GM19351 (cell line): ENCODE measurements around the gene POU5F1.

Source experiments
- ATAC-seq: cut with Tn5 transposase; IDR thresholded peaks from one replicate; pipeline ENCODE4 v1.9.1; 2021; ENCODE audit warnings: mild to moderate bottlenecking, moderate library complexity; ENCODE audit not compliant: unreplicated experiment

Gene POU5F1

DNA sequence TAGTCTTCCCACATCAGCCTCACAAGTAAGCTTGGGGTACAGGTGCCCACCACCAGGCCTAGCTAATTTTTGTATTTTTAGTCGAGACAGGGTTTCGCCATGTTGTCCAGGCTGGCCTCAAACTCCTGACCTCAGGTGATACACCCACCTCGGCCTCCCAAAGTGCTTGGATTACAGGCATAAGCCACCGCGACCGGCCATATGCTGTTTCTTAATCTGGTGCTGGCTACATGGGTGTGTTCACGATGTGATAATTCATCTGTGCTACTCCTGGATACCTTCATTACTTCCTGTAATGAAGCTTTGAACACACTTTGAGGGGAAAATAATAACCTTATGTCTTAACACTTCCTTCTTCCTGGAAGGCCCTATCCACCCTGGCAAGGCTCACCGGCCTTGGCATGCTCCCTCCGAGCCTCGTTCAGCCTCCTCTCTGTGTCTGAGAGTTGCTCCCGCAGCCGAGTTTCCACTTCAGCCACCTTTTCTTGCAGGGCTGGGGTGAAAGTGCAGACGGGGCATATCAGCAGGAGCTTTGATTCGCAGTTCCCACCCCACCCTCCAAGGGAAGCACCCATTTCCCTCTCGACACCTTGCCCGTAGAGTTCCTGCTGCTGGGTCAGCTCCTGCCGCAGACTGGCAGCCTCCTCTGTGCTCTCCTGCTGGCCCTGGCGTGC is 26.0 kb downstream of the POU5F1 start:
- no peak for ATAC-seq

GRCh38 chr6:31143148-31143547 is 27.3 kb downstream of the POU5F1 start:
- no peak for ATAC-seq

- no peak for ATAC-seq
Observed at GRCh38 chr6:31142361-31142761, 28.1 kb downstream of the POU5F1 start.

DNA sequence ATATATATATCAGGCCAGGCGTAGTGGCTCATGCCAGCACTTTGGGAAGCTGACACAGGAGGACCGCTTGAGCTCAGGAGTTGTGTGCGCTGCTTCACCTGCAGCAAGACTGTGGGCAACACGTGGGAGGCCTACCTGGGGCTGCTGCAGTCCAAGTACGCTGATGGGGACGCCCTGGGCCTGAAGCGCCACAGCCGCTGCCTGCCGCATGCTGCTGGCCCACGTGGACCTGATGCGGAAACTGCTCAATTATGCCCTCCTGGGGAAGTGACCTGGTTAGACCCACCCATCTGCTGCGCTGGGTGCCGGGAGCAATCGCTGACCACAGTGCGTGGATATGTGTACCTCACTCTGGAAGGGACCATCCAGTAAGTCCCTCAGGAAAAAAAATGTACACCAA is 29.8 kb downstream of the POU5F1 start:
- no peak for ATAC-seq

- no peak for ATAC-seq
Observed at GRCh38 chr6:31139599-31139998, 30.9 kb downstream of the POU5F1 start.

- no peak for ATAC-seq
Observed at GRCh38 chr6:31138982-31139381, 31.5 kb downstream of the POU5F1 start, which contains the start of gene PSORS1C2. TSS of gene PSORS1C2 (minus strand) at chr6:31139066. CDS start at chr6:31139026, 40 bp downstream.

GRCh38 chr6:31135710-31136109 is 34.8 kb downstream of the POU5F1 start:
- ATAC-seq = no peak

DNA sequence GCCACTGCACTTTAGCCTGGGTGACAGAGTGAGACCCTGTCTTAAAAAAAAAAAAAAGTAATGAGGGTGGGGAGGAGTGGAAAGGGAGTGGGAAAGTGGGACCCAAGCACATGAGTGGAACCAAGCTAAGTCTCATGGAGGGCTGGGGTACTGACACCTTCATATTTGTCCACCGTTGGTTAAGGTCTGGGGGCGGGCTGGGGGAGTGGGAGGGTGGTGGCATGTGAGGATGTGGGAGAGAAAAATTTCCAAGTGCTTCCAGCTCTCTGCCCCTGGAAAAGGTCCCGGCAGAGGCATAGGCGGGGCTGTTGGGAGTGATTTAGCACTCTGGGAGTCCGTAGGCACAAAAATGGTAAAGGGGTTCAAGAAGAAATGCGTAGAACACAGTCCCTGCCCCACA is 37.7 kb downstream of the POU5F1 start:
- no peak for ATAC-seq

- no peak for ATAC-seq
Observed at GRCh38 chr6:31131595-31131994, 38.9 kb downstream of the POU5F1 start.

DNA sequence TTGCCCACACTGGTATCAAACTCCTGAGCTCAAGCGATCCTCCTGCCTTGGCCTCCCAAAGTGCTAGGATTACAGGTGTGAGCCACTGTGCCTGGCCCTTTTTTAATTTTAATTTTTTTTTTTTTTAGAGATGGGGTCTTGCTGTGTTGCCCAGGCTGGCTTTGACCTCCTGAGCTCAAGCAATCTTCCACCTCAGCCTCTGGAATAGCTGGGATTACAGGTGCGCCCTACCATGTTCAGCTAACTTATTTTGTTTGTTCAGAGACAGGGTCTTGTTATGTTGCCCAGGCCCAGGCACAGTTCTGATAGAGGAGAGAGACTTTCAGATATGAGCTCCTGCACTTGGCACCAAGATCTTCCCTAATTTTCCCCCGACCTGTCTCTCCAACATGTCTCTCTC is 39.7 kb downstream of the POU5F1 start:
- ATAC-seq = no peak

- ATAC-seq = no peak
Observed at GRCh38 chr6:31129130-31129529, 41.4 kb downstream of the POU5F1 start.

DNA sequence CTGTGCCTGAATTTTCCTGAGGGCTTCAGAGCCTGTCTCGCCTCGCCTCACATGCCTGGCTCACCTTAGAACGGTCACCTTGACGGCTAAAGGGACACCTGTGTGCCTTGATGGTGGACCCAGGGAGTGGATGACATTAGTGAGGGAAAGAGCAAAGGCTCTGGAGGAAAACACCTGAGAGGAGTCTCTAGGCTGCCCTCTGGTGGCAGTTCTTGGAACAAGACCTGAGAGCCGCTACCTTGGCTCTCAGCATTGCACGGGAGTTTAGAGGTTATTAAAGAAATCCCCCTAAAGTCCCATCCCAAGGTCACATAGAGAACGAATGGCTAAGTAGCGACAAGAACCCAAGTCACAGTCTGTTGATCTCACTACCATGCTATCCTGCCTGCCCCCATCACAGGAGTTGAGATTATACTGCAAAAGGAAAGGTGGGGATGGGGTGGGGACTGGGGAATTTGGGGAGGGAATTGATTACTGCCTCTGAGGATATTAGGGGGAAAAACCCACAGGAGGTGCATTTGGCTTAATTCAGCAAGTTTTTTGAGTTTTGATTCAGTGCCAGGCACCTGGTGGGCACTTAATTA is 42.3 kb downstream of the POU5F1 start:
- no peak for ATAC-seq

GRCh38 chr6:31126396-31127175 is 43.9 kb downstream of the POU5F1 start:
- no peak for ATAC-seq

- ATAC-seq = no peak
Observed at GRCh38 chr6:31125586-31126363, 44.7 kb downstream of the POU5F1 start.

DNA sequence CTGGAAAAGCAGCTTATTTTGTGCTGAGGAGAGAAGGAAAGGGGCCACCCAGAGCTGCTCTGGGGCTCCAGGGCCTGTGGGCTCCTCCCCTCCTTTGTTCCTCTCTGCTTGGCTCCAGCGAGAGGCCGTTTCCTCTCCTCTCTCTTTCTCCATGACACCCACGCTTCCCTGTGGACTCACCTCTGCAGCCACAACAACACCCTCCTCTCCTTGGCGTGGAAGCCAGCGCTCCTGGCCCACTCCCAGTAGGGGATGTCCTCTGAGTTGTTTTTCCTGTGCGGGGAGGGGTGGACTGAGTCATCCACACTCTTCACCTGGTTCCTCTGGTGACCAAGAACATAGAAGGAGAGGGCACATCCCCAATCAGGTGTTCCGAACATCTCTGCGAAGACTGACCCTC is 45.3 kb downstream of the POU5F1 start:
- ATAC-seq = no peak

DNA sequence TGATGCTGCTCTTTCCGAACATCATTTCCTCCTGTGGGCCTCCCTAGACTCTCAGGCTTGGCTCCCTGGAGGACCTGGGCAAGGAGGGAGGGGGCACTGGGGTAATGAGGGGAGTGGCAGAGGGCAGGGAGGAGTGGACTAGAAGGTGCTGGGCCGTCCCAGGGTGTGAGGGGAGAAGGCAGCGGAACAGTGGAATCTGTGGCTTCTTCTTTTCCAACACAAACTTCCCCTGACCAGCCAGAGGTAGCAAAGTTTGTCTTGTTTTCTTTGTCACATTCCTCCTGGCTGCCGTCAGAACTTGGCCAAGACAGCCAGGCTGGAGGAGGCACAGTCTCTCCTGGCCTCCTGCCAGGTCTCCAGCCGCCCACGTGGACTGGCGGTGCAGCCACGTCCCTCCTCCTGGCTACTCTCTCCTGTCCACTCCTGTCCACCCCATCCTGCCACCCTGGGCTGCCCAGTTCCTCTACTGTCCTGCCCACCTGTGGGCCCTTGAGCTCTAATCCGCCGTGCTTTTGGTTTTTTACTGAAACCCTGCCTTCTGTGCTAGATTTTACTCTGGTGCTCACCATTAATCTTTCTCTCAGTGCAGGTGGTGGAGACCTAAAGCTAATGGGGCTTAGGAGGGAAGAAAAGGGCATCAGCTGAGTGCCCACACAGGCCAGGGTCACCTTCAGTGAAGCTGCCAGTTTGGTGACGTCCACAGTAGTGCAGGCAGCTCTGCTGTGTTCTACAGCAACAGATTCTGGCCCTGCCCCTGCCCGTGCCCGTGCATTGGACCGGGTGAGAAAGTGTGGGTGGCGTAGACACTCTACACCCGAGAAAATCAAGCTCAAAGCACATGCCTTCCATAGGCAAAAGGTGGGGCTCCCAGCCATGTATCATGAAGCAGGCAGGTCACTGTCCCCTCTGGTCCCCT is 47.4 kb downstream of the POU5F1 start:
- ATAC-seq = no peak

GRCh38 chr6:31121131-31121790 is 49.2 kb downstream of the POU5F1 start:
- no peak for ATAC-seq

GRCh38 chr6:31120151-31120915 is 50.1 kb downstream of the POU5F1 start, which contains the start of gene CDSN:
TSS of gene CDSN (minus strand) at chr6:31120446. CDS start at chr6:31120419, 27 bp downstream.
- ATAC-seq = no peak

DNA sequence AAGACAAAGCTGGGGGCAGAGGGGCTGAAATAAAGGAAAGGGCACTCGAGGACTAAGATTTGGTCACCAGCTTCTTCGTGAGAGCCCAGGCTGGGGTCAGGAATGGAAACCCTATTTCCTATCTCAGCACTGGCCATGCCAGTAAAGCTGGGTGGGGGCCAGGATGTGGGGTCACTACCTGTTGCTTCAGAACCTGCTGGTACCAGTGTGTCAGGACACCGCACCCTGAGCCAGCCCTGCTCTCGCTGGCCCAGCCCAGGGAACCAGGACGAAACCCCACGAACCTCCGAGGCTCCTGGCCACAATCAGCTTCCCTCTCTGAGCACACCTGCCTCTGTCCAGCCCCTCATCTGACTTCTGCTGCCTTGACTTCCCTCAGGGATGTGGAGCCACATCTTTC is 52.3 kb downstream of the POU5F1 start:
- ATAC-seq = no peak
